ENCODE measurements around the gene NCOA6.

GRCh38 chr20:34776177-34776576, 49.3 kb downstream of the NCOA6 start:
- no peak for TF ChIP-seq CTCF (conservative IDR thresholded peaks at IDR 0.05; ENCODE audit: low read depth, low read length)
- no peak for TF ChIP-seq MXI1 (IDR thresholded peaks at IDR 0.05; ENCODE audit: borderline replicate concordance, low read depth, low read length)
- no peak for TF ChIP-seq CHD1 (IDR thresholded peaks at IDR 0.05; ENCODE audit: low read depth, low read length)
- no peak for TF ChIP-seq RAD21 (IDR thresholded peaks at IDR 0.05; ENCODE audit: low read length)
